Measurements from ENCODE around the gene SCRN1.

DNA sequence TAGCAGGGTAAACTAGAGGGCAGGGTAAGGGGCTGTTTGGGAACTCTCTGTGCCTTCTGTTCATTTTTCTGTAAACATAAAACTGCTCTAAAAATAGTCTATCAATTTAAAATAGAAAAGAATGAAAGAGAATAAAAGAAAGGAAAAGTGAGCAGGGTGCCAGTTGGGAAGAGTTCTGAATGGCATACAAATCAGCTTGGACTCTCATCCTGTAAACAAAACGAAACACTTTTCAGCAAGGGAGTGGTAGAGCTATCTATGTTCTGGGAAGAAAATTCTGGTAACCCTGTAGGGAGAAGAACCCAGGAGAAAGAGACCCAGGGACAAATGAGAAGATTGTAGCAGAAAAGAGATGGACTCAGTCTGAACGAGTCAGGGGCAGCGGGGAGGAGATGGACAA, 24.6 kb downstream of the SCRN1 start:
- TF ChIP-seq CTCF (IDR thresholded peaks at IDR 0.05; ENCODE audit: insufficient read depth, low read length) (no peak), REST (IDR thresholded peaks at IDR 0.05; ENCODE audit: insufficient replicate concordance, low read depth) (no peak), POLR2AphosphoS5 (IDR thresholded peaks at IDR 0.05; ENCODE audit: low read depth) (no peak), GABPA (IDR thresholded peaks at IDR 0.05; ENCODE audit: low read depth) (no peak)
